ENCODE results near the gene ZP3.
"Not testable (repeated sequence)": the region's sequence is repeated elsewhere in the genome, so short reads cannot be mapped to it uniquely, and the experiment has no call there.

ZP3 gene

DNA sequence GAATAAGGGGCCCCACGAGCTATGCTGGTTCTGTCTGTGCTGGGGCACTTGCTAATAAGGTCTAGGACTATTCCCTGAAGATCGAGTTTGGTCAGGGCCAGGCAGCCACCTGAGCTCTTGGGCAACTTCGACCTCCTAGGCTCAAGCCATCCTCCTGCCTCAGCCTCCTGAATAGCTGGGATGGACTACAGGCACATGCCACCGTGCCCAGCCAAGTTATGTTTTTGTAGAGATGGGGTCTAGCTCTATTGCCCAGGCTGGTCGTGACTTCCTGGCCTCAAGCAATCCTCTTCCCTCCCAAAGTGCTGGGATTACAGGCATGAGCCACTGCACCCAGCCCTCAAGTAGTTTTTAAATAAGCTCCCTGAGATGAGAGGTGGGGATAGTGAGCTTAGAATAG lies 2.9 kb downstream of the ZP3 start:
- WGBS, 2 experiments (ENCODE audit: insufficient coverage in 2 of 2), result 97 to 100% methylated on average over 3 of the region's 5 CpGs
- H3K4me3 ChIP-seq (ENCODE audit: extremely low read depth, insufficient read depth, low read length, poor library complexity, severe bottlenecking), result no peak overlapping the region
- no peak overlapping the region for H3K27ac ChIP-seq (ENCODE audit: low read depth, low read length, severe bottlenecking)
- H3K9me3 ChIP-seq (ENCODE audit: control insufficient read depth, low read length), result no peaks in the 10 kb centered on the region
- no peaks in the 10 kb centered on the region for H3K36me3 ChIP-seq (ENCODE audit: control insufficient read depth, insufficient read depth, low read length)
- peaks cover 19% of the 10 kb centered on the region for H3K4me1 ChIP-seq (ENCODE audit: control insufficient read depth, insufficient read depth, low read length, poor library complexity, severe bottlenecking)

DNA sequence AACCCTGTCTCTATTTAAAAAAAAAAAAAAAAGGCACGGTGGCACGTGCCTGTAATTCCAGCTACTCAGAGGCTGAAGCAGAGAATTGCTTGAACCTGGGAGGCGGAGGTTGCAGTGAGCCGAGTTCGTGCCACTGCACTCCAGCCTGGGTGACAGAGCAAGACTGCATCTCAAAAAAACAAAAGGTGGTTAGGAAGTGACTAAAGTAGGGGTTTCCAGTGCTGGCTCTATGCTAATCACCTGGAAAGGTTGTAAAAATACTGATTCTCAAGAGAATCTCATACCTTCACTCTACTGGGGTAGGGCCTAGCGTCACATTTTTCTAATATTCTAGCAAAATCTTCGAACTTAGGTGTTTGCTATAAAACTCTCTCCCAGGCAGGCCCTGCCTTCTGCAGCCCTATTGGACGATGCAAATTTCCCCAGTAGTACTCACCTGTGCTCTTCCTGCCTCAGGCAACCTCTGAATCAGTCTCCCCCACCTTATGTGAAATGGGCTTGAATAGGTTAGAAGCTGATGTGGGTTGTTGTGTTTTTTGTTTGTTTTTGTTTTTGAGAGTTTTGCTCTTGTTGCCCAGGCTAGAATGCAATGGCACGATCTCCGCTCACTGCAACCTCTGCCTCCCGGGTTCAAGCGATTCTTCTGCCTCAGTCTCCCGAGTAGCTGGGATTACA lies 3.5 kb downstream of the ZP3 start:
- peaks cover 15% of the 10 kb centered on the region for H3K4me1 ChIP-seq (ENCODE audit: control insufficient read depth, insufficient read depth, low read length, poor library complexity, severe bottlenecking)
- 90 to 97% methylated on average over 9 to 10 of the region's 13 CpGs for WGBS, 2 experiments (ENCODE audit: insufficient coverage in 2 of 2)
- H3K4me3 ChIP-seq (ENCODE audit: extremely low read depth, insufficient read depth, low read length, poor library complexity, severe bottlenecking), result no peak overlapping the region
- no peak overlapping the region for H3K27ac ChIP-seq (ENCODE audit: low read depth, low read length, severe bottlenecking)
- H3K9me3 ChIP-seq (ENCODE audit: control insufficient read depth, low read length), result no peaks in the 10 kb centered on the region
- H3K36me3 ChIP-seq (ENCODE audit: control insufficient read depth, insufficient read depth, low read length), result no peaks in the 10 kb centered on the region

DNA sequence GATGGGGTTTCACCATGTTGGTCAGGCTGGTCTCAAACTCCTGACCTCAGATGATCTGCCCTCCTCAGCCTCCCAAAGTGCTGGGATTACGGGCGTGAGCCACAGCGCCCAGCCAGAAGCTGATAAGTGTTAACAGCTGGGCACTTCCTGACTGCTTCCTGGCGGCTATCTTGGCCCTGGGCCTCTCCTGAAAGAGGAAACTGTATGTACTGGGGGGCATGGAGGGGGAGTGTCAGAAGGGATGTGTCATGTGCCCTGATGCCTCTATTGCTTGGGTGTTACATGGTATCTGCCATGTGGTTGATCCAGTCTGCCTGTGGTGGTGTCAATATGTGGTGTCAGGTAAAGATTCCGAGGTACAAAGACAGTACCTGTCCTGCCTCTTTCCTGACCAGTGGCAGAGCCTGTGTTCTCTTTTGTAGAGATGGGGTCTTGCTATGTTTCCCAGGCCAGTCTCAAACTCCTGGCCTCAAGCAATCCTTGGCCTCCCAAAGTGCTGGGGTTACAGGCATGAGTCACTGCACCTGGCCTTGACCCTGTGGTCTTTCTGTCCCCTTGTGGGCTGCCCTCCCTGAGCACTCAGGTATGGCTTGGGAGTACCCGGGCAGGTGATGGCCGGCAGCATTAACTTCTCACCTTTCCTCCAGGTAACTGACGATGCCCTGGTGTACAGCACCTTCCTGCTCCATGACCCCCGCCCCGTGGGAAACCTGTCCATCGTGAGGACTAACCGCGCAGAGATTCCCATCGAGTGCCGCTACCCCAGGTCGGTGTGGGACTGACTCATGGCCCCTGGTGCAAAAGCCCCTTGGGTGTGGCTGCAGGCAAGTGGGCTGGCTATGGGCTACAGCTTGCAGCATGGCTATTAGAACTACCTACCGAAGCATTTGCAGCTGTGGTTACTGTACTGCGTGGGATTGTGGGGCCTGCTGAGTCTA lies 4.4 kb downstream of the ZP3 start:
- peaks cover 8% of the 10 kb centered on the region for H3K4me1 ChIP-seq (ENCODE audit: control insufficient read depth, insufficient read depth, low read length, poor library complexity, severe bottlenecking)
- no peak overlapping the region for H3K27ac ChIP-seq (ENCODE audit: low read depth, low read length, severe bottlenecking)
- no peak overlapping the region for H3K4me3 ChIP-seq (ENCODE audit: extremely low read depth, insufficient read depth, low read length, poor library complexity, severe bottlenecking)
- WGBS, 2 experiments (ENCODE audit: insufficient coverage in 2 of 2), result 81 to 89% methylated on average over 11 to 17 of the region's 18 CpGs
- H3K36me3 ChIP-seq (ENCODE audit: control insufficient read depth, insufficient read depth, low read length), result no peaks in the 10 kb centered on the region
- H3K9me3 ChIP-seq (ENCODE audit: control insufficient read depth, low read length), result no peaks in the 10 kb centered on the region

DNA sequence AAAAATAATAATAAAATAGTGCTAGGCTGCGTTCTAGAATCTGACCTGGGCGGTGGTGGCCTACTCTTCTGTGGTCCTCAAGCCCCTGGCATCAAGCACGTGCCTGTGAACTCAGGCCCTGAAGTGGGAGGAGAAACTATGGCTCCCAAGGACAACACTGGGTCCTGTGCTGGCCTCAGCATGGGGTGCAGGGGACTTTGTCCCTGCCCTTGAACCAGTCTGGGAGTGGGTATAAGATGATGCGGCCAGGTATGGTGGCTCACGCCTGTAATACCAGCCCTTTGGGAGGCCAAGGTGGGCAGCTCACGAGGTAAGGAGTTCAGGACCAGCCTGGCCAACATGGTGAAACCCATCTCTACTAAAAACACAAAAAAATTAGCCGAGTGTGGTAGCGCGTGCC lies 5.5 kb downstream of the ZP3 start:
- Histone ChIP-seq H3K4me3 (ENCODE audit: extremely low read depth, insufficient read depth, low read length, poor library complexity, severe bottlenecking) (no peak overlapping the region), H3K4me1 (ENCODE audit: control insufficient read depth, insufficient read depth, low read length, poor library complexity, severe bottlenecking) (peaks cover 6% of the 10 kb centered on the region), H3K36me3 (ENCODE audit: control insufficient read depth, insufficient read depth, low read length) (no peaks in the 10 kb centered on the region), H3K27ac (ENCODE audit: low read depth, low read length, severe bottlenecking) (no peak overlapping the region), H3K9me3 (ENCODE audit: control insufficient read depth, low read length) (no peaks in the 10 kb centered on the region)
- 90 to 99% methylated on average over 6 to 8 of the region's 9 CpGs for WGBS, 2 experiments (ENCODE audit: insufficient coverage in 2 of 2)

DNA sequence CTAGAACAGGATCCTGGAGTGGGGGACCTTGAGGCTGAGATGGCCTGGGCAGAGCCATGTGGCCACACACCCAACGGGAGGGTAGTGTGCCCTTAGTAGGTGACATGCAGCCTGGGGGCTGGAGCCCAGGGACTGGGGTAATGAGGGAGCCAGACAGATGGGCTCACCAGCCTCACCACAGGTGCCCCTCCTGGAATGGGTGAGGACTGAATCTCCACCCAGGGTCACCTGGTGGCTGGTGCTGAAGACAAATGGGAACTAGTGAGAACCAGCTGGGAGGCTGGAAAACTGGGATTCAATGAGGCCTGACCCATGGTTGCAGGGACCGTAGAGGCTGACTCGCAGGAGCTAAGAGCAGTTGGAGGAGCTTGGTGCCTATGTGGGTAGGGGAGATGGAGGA lies 6.1 kb downstream of the ZP3 start:
- Histone ChIP-seq H3K4me3 (ENCODE audit: extremely low read depth, insufficient read depth, low read length, poor library complexity, severe bottlenecking) (no peak overlapping the region), H3K4me1 (ENCODE audit: control insufficient read depth, insufficient read depth, low read length, poor library complexity, severe bottlenecking) (peaks cover 6% of the 10 kb centered on the region), H3K27ac (ENCODE audit: low read depth, low read length, severe bottlenecking) (no peak overlapping the region), H3K9me3 (ENCODE audit: control insufficient read depth, low read length) (no peaks in the 10 kb centered on the region), H3K36me3 (ENCODE audit: control insufficient read depth, insufficient read depth, low read length) (no peaks in the 10 kb centered on the region)
- 93% methylated on average over 2 of the region's 3 CpGs for WGBS, 2 experiments (ENCODE audit: insufficient coverage in 2 of 2)

DNA sequence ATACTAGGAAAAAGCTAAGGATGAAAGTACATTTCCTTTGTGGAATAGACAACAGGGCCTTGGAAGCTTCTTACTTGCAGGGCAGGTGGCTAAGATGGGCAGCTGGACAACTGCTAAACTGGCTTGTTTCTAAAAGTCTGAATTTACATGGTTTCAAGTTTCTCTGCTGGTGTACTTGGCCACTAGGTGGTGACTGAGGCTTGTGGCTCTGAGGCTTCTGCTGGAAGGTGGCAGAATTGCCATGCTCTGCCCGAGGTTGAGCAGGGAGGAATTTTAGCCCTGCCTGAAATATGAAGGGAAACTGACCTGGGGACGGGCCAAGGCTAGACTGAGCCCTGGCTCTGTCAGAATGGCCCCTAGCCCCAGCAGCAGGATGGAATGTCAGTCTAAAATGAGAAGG lies 13.1 kb downstream of the ZP3 start:
- H3K4me1 ChIP-seq (ENCODE audit: control insufficient read depth, insufficient read depth, low read length, poor library complexity, severe bottlenecking); H3K27ac ChIP-seq (ENCODE audit: low read depth, low read length, severe bottlenecking); H3K36me3 ChIP-seq (ENCODE audit: control insufficient read depth, insufficient read depth, low read length); H3K9me3 ChIP-seq (ENCODE audit: control insufficient read depth, low read length); H3K4me3 ChIP-seq (ENCODE audit: extremely low read depth, insufficient read depth, low read length, poor library complexity, severe bottlenecking): not testable (repeated sequence)
- WGBS, 2 experiments (ENCODE audit: insufficient coverage in 2 of 2), result no CpG with 5 or more reads among the region's 2 CpGs

- H3K4me1 ChIP-seq (ENCODE audit: control insufficient read depth, insufficient read depth, low read length, poor library complexity, severe bottlenecking); H3K9me3 ChIP-seq (ENCODE audit: control insufficient read depth, low read length); H3K27ac ChIP-seq (ENCODE audit: low read depth, low read length, severe bottlenecking); H3K4me3 ChIP-seq (ENCODE audit: extremely low read depth, insufficient read depth, low read length, poor library complexity, severe bottlenecking); H3K36me3 ChIP-seq (ENCODE audit: control insufficient read depth, insufficient read depth, low read length): not testable (repeated sequence)
- no CpG with 5 or more reads among the region's 7 CpGs for WGBS, 2 experiments (ENCODE audit: insufficient coverage in 2 of 2)
Observed at GRCh38 chr7:76439120-76439888, 14.6 kb downstream of the ZP3 start.

- not testable (repeated sequence) for H3K27ac ChIP-seq (ENCODE audit: low read depth, low read length, severe bottlenecking); H3K9me3 ChIP-seq (ENCODE audit: control insufficient read depth, low read length); H3K36me3 ChIP-seq (ENCODE audit: control insufficient read depth, insufficient read depth, low read length); H3K4me3 ChIP-seq (ENCODE audit: extremely low read depth, insufficient read depth, low read length, poor library complexity, severe bottlenecking); H3K4me1 ChIP-seq (ENCODE audit: control insufficient read depth, insufficient read depth, low read length, poor library complexity, severe bottlenecking)
- 85 to 89% methylated on average over 3 to 4 of the region's 4 CpGs for WGBS, 2 experiments (ENCODE audit: insufficient coverage in 2 of 2)
Observed at GRCh38 chr7:76440404-76440803, 15.7 kb downstream of the ZP3 start.

GRCh38 chr7:76441792-76442191 lies 17.0 kb downstream of the ZP3 start:
- H3K27ac ChIP-seq (ENCODE audit: low read depth, low read length, severe bottlenecking); H3K36me3 ChIP-seq (ENCODE audit: control insufficient read depth, insufficient read depth, low read length); H3K4me1 ChIP-seq (ENCODE audit: control insufficient read depth, insufficient read depth, low read length, poor library complexity, severe bottlenecking); H3K9me3 ChIP-seq (ENCODE audit: control insufficient read depth, low read length); H3K4me3 ChIP-seq (ENCODE audit: extremely low read depth, insufficient read depth, low read length, poor library complexity, severe bottlenecking): not testable (repeated sequence)
- no CpG with 5 or more reads among the region's 10 CpGs for WGBS, 2 experiments (ENCODE audit: insufficient coverage in 2 of 2)

DNA sequence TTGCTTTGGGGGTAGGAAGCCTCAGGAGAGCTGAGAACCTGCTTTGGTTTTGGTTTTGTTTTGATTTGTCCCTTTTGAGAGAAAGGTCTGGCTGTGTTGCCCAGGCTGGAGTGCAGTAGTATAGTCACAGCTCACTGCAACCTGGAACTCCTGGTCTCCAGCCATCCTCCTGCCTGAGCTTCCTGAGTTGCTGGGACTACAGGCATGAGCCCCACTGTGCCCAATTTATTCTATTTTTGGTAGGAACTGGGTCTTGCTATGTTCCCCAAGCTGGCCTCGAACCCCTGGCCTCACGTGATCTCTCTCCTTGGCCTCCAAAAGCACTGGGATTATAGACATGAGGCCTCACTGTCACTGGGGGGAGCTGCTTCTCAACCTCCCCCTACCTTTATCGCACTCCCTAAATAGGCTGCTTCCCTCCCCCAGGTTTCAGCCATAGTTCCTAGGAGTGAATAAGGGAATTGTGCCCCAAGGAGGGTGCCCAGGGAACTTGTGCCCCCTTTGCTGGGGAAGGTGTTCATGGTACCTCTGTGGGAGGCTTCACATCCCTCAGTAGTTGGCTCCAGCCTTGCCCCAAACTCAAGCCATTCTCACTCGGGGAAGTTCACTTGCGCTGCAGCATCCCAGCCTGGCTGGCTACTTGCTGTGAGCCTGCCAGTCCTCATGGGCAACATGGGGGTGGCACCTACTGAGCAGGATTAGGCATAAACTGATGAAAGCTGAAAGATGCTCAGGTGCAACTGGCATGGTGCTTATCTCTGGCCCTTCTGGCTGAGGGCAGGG lies 18.1 kb downstream of the ZP3 start:
- WGBS, 2 experiments (ENCODE audit: insufficient coverage in 2 of 2), result 93% methylated on average over 2 of the region's 5 CpGs; no CpG with 5 or more reads in 1 of the 2 experiments
- not testable (repeated sequence) for H3K4me1 ChIP-seq (ENCODE audit: control insufficient read depth, insufficient read depth, low read length, poor library complexity, severe bottlenecking); H3K36me3 ChIP-seq (ENCODE audit: control insufficient read depth, insufficient read depth, low read length); H3K27ac ChIP-seq (ENCODE audit: low read depth, low read length, severe bottlenecking); H3K9me3 ChIP-seq (ENCODE audit: control insufficient read depth, low read length); H3K4me3 ChIP-seq (ENCODE audit: extremely low read depth, insufficient read depth, low read length, poor library complexity, severe bottlenecking)
